HG03457 (cell line): ENCODE measurements around the gene DEFB108B.
"Not testable (repeated sequence)": the region's sequence is repeated elsewhere in the genome, so short reads cannot be mapped to it uniquely, and the experiment has no call there.

ENCODE experiments used
- ATAC-seq: cut with Tn5 transposase; IDR thresholded peaks from one replicate; pipeline ENCODE4 v1.9.1; 2021; ENCODE audit warnings: moderate number of reproducible peaks; ENCODE audit not compliant: unreplicated experiment

Gene DEFB108B, protein sequence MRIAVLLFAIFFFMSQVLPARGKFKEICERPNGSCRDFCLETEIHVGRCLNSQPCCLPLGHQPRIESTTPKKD

DNA sequence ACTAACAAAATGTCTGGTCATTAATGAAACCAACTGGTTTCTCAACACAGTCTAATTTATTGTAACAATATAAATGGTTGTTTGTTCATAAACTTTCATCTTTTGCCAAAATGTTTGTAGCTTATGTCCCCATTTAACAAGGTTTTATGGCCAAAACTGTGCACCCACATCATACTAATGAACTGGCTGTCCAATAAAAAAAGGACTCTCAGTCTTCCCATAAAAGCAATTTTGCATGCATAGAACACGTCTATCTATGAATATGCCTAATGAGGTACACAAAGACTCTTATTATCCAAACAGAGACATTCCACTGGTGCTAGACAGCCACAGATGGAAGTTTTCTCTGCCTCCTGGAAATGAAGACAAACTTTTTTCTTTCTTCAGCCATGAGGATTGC is at the start of gene DEFB108B:
Gene DEFB108B (plus strand): TSS at position 390 of the 400 bp plus-strand sequence. CDS start 0 bp downstream, at position 390.
- ATAC-seq: not testable (repeated sequence)

DNA sequence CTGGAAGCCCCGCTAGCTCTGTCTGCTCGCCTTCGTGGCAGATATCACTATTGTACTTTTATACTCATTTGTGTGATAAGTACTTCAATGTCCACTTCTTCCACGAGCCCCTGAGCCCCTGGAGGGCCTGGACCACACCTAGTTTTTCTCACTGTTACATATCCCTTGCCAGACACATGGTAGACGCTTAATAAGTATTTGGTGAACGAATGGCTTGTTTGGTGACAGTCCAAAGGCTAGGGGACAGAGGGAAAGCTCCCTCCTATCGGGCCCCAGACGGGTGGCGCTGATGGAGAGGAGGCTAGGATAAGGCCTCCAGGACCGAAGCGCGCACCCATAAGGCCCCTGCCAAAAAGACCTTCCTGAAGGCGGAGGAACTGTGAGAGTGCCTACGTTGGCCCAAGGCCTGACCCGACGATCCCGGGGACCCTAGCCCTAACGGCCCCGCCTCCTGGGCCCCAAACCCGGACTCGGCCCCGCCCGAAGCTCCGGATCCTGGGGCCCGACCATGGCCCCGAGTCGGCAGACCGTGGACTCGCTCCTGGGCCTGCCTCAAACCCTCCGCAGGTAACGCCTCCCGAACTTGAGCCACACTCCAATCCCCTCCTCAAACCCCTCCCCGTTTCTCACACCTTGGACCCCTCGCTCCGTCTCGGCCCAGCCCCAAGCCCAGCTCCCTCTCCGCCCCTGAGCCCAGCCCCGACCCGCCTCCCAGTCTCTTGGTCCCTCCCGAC is 46.7 kb upstream of the DEFB108B start:
- peak; percentile 32 for ATAC-seq

DNA sequence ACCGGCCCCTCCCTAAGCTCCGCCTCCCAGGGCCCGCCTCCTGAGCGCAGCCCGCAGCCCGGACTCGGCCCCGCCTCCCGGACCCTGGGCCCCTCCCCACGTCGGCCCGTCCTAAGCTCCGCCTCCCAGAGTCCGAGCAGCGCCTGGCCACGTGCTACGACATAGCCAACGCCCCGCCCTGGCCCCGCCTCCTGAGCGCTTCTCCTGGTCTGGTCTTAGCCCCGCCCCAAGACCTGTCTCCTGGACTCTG is 46.2 kb upstream of the DEFB108B start:
- ATAC-seq: peak; percentile 92

DNA sequence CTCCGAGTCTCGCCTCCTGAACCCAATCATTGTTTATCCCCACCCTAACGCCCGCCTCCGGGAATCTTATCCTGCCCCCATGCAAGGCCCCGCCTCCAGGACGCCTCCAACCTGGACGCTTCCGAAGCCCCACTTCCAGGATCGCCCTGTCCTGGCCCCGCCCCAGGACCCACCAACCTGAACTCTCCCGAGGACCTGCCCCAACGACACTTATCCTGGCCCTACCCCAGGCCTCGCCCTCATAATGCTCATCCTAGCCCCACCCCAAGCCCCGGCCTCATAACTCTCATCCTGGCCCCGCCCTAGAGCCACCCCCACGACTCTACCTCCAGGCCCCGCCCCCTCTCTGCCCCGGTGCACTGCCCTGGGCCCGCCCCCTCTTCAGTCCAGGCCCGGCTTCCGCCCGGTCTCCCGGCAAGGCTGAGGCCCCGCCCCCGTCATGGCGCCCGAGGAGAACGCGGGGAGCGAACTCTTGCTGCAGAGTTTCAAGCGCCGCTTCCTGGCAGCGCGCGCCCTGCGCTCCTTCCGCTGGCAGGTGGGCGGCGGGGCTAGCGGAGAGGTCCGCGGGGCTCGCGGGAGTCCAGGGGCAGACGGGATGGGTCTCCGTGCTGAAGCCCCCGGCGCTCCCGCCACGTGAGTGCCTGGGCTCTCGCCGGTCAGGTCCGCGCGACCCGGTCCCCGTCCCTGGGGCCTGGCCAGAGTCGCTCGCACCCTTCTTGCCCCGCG is 45.7 kb upstream of the DEFB108B start:
- peak; percentile 87 for ATAC-seq

DNA sequence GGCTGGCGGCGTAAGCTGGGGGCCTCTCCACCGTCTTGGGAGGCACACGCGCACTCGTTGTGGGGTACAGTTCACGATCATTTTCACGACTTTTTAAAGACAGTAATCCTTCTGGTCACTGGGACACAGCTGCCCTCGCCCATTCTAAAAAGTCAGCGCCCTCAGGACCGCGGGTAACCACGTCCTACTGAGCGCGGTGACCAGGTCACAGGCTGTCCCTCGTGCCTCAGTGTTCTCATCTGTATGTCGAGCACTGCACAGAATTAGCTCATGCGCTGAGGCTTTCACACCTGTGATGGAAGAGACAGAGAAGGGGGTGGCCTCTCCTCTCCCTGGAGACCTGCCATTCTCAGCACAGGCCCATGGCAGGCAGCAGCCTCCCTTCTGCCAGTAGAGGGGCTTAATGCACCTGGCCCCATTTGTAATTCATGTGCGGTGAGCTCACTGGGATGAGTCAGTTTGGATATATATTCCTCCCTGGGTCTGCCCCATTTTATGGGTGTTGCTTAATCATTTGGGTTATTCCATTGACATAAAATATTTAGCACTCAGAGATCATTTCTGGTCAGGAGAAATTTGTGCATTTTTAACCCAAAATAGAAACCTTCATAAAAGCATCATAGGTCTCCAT is 45.1 kb upstream of the DEFB108B start:
- ATAC-seq: not testable (repeated sequence)

DNA sequence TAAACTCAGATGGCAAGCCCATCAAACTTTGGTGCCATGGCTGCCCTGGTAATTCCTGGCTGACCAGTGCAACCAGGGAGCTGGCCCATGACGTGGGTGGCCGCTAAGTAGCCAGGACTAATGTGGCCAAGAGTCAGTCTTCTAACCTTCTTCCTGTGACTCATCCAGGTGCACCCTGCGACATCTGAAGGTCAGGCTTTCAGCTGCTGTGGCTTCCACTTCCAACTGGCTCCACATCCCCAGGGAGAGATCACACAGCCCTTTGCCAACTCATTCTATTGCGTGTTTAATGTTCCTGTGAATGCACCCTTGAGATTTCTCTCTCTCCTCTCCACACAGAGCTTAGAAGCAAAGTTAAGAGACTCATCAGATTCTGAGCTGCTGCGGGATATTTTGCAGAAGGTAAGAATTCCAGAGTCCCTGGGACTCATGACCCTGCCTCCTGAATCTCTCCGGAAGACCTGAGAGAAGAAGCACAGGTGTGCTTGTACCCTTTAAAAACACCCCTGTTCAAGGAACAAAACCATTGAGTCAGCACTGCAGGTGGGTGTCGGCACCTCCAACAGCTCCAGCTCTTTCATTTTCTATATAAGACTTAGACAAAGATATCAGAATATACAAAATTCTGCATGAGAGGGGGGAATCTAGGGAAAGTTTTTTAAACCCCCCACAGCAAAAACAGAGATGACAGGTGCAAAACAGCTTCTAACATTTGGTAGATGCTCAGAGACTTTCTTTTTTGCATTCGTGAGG is 43.4 kb upstream of the DEFB108B start:
- ATAC-seq: not testable (repeated sequence)

DNA sequence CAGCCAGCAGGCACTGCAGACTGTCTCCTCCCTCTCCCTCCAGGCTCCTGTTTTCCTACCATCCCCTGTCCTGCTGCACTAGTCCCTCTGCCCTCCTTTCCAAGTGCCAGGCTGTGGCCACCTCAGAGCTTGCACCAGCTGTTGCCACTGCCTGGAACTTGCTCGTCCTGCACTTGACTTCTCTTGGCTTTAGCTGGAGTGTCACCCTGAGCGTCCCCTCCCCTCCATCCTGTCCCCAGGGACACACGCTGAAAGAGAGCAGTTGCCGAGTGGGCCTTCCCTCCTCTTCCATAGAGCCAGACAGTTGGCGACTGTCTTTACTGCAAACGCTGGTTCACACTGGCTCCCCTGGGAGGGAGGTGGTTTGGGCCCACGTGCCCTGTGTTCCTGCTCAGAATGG is 41.9 kb upstream of the DEFB108B start:
- ATAC-seq: not testable (repeated sequence)

DNA sequence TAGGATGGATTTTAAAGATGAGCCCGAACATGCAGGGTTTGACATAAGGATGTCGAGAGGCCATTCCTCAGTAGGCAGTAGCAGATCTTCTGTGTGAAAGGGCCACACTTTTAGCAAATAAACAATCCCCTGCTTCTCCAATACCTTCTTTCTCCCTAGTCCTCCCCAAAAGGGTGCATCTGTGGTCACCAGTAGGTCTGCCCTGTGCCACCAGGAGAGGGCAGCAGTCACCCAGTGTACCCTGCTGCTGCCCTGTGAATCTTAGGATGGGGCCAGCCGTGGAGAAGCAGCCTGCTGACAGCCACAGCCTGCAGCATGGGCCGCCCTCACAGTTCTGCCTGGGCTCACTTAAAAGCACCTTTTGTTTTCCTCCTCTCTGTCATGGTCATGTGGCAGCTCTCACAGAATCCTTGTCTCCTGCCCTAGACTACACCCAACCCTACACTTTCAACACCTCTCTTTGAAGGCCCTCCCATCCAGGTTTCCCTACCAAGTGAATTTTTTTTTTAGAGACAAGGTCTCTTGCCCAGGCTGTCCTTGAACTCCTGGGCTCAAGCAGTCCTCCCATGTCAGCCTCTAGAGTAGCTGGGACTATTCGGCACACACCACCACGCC is 40.3 kb upstream of the DEFB108B start:
- not testable (repeated sequence) for ATAC-seq

DNA sequence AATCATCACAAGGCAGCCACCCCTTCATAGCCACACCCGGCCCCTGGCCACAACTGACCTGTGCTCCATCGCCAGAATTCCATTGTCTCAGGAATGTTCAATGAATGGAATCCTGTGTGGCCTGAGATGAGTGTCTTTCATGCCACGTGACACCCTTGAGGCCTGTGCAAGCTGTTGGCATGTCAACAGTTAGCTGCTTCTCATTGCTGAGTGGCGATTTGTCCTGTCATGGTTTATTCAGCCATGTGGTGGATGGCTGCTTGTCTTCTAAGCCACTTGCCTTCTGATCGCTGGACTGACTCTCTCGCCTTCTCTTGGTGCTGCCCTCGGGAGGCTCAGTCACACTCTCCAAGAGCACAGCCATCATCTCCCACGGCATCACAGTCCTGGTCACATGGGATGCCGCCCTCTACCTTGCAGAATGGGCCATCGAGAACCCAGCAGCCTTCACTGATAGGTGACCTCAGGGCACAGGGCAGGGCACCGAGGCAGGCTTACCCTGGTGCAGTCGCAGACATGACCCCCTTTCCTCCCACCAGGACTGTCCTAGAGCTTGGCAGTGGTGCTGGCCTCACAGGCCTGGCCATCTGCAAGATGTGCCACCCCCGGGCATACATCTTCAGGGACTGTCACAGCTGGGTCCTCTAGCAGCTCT is 38.5 kb upstream of the DEFB108B start:
- not testable (repeated sequence) for ATAC-seq

DNA sequence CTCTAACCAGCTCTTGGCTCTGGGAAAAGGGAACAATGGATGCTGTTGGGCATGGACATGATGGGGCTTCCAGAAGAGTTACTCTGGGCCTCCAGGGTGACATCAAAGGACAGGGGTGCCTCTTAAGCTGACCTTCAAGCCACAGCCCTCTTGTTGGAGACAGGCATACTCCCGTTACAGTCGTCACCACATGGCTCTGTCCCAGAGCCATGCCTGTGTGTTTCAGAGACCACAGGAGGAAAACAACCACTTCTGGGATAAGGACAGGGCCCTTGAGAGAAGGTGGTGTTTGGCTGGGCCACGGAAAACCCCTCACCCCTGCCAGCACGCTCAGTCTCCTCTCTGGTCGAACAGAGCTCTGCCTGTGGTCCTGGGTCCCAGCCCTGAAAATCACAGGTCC is 37.8 kb upstream of the DEFB108B start:
- not testable (repeated sequence) for ATAC-seq

DNA sequence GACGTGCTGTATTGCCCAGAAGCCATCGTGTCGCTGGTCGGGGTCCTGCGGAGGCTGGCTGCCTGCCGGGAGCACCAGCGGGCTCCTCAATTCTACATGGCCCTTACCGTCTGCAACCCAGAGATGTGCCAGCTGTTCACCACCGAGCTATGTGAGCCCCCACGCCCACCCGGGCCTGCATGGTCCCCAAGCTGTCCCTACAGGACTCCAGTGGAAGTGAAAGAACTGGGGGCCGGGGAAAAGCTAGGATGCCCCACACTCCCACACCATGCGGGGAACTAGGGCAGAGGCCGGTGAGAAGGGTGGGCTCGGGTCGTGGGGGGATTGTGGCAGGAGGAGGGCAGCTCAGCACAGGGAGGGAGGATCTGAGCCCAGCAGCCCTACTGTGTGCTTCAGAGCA is 37.0 kb upstream of the DEFB108B start:
- ATAC-seq: not testable (repeated sequence)

DNA sequence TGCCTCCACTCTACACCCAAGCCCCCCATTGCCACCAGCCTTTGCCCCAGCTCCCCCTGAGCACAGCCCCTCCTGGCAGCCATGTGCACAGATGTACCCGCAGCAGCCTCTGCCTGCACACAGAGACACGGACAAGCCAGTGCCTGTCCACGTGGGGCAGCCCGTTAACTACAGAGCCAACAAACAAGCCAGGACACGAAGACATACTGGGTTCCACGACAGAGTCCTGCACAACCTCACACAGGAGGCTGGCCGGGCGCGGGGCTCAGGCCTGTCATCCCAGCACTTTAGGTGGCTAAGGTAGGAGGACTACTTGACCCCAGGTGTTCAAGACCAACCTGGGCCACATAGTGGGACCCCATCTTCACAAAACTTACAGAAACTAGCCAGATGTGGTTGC is 36.2 kb upstream of the DEFB108B start:
- not testable (repeated sequence) for ATAC-seq

DNA sequence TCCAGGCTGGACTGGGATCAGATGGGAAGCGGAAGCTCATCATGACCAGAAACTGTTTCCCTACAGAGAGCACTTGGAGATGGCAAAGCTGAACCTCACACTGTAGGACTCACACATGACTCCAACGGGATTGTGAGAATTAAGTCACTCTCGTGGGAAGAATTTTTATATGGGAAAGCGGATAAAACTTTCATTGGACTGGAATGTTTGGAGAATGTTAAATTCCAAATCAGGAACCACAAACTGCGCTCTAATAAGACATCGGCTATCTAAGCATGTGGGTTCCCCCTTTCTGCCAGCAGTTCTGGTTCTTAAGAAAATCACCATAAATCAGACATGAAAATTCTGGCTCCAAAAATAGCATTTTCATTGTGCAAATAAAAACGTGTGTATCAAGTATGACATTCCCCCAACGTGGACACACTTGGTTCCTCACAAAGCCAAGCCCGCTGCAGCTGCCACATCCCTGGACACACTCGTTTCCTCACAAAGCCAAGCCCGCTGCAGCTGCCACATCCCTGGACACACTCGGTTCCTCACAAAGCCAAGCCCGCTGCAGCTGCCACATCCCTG is 33.4 kb upstream of the DEFB108B start:
- not testable (repeated sequence) for ATAC-seq

DNA sequence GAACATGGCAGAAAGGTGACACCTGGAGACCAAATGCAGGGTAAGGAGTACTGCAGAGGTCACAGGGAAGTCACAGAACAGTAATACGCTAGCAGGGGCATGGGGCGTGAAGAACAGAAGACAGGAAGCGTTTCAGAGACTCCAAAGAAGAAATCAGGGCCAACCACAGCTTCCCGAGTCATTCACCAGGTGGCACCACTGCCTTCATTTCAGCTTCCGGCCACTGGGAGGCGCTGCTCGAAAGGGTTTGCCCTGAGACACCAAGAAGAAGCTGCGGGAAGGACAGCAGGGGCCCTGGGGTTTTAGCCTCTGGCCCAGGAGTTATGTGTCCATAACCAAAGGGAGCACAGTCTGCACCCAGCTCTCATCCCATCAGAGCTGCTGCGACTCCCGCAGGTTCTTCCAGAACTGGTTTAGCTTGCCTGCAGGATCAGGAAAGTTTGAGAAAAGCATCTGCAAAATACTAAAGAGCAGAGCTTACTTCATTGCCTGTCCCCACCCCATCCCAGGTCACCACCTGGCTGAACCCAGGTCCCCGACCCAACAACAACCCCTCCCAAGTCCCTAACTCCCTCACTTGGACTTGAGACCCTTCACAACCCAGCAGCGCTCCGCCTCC is 32.6 kb upstream of the DEFB108B start:
- not testable (repeated sequence) for ATAC-seq

DNA sequence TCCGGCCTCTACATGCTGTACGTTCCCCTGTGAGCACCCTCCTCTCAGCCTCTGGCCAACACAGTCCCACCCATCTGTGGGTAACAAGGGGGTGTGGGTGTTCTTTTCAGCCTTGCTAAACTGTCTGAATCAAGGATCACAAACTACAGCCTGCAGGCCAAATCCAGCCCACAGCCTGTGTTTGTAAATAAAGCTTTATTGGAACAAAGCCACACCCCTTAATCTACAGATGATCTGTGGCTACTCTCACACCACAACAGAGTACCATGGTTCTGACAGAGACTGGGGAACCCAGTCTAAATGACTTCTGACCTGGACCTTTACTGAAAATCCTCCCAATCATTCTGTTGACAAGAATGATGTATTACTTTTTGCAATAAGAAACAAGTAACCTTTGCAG is 32.0 kb upstream of the DEFB108B start:
- not testable (repeated sequence) for ATAC-seq

DNA sequence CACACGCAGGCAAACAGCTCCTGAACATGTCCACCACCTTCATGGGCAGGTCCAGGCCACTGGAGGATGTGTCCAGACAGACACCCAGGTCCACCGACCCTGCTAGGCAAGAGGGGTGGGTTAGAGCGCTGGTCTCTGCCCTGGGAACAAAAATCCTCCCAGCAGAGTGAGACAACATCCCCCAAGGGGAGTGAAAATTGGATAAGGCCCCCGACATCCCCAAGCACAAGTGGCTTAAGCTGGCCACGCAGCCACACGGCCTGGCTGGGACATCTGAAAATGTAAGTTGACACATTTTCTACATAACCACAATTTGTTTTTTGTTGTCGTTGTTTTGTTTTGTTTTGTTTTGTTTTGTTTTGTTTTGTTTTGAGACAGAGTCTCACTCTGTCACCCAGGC is 30.1 kb upstream of the DEFB108B start:
- not testable (repeated sequence) for ATAC-seq

DNA sequence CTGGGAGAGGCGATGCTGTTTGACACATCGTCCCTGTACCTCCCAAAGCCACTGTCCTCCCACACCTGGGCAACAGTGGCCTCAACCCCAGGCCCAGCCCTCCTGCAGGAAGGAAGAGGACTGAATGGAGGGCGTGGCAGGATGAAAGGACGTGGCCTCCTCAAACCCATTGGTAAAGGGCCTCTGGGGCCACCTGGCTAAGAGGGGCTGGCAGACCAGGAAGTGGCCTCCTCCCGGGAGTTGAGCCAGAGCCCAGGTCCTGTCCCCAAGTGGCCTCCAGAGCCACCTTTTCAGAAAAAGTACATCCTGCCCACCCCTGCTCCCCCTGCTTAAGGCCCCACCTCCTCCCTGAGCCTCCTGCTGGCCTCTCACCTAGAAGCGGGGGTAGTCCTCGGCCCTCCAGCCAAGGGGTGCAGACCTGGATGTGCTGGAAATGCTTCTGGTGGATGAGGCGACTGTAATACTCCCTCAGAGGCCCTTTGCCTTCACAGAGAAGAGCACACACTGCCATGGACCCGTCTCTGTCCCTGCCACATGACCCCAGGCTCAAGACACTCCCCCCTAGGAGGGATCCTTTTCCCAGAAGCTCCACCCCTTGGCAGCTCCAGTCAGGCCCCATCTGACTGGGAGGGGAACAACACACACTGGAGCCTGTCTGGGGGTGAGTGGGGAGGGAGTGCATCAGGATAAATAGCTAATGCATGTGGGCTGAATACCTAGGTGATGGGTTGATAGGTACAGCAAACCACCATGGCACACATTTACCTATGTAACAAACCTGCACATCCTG is 28.6 kb upstream of the DEFB108B start:
- ATAC-seq: not testable (repeated sequence)

DNA sequence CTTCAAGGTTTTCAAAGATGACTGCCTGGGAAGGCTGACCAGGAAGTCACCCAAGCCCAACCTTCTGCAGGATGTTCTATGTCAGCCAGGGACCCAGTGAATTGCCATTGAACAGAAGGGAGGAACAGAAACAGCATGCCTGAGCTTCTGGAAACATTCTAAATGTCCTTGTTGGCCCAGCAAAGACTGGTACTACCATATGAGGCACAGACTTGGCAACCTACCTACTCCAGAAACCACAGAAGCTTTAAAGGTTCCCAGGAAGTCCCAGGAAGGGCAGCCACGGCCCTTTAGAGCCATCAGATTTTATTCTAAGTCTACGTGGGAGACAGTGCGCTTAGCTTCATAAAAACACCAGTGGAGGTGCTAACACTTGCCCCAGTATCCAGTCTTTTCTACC is 20.5 kb upstream of the DEFB108B start:
- not testable (repeated sequence) for ATAC-seq
